Measurements from ENCODE around the gene OR2L8.

Gene OR2L8

DNA sequence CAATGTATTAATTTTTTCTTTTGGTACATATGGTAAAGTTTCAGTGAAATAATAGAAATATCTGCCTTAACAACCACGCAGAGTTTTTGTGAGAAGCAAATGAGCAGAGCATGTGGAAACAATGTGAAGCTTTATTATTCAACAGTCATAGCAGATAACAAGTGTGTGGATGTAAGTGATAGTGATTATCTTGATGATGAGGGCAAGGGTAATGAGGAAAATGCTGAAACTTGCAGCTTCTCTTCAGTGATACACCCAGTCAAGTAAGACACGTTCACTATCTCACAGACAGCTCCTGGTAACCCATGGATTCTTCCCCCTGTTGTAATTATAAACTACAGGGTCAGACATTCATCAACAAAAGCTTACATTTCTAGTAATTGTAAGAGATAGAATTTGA, 50.2 kb downstream of the OR2L8 start:
- no peak for DNase-seq
- Histone ChIP-seq H3K36me3 (no peaks in the 10 kb centered on the region), H3K4me3 (ENCODE audit: low read depth, low read length) (no peak overlapping the region), H3K27ac (no peak overlapping the region), H3K27me3 (ENCODE audit: insufficient read depth, low read depth, severe bottlenecking) (peaks cover 53% of the 10 kb centered on the region), H3K9me3 (ENCODE audit: severe bottlenecking) (no peaks in the 10 kb centered on the region)
- TF ChIP-seq, protein P1, sequence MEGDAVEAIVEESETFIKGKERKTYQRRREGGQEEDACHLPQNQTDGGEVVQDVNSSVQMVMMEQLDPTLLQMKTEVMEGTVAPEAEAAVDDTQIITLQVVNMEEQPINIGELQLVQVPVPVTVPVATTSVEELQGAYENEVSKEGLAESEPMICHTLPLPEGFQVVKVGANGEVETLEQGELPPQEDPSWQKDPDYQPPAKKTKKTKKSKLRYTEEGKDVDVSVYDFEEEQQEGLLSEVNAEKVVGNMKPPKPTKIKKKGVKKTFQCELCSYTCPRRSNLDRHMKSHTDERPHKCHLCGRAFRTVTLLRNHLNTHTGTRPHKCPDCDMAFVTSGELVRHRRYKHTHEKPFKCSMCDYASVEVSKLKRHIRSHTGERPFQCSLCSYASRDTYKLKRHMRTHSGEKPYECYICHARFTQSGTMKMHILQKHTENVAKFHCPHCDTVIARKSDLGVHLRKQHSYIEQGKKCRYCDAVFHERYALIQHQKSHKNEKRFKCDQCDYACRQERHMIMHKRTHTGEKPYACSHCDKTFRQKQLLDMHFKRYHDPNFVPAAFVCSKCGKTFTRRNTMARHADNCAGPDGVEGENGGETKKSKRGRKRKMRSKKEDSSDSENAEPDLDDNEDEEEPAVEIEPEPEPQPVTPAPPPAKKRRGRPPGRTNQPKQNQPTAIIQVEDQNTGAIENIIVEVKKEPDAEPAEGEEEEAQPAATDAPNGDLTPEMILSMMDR (IDR thresholded peaks at IDR 0.05; ENCODE audit: low read depth, low read length), result no peak
